MM.1S (cell line): Measurements from ENCODE around the gene COMP.

ENCODE experiments used
- CTCF ChIP-seq: fragments of 300-600 bp; sonication (generic); IDR thresholded peaks from 2 replicates; pipeline ENCODE4 v1.5.1; 2016; ENCODE audit warnings: antibody characterized with exemption, low read length, mixed read lengths
- EZH2 ChIP-seq: fragments of 300-600 bp; sonication (generic); optimal IDR thresholded peaks from 2 replicates; pipeline ENCODE3; 2017; ENCODE audit warnings: low read depth, mild to moderate bottlenecking, antibody characterized with exemption, low read length, mixed read lengths
- EZH2phosphoT487 ChIP-seq: fragments of 300-600 bp; sonication (generic); IDR thresholded peaks from 2 replicates; pipeline ENCODE4 v1.6.1; 2018; ENCODE audit warnings: antibody characterized with exemption, low read length

- no peak for TF ChIP-seq CTCF
- TF ChIP-seq EZH2phosphoT487: no peak
- no peak for TF ChIP-seq EZH2
Measured at GRCh38 chr19:18798384-18799352, 7.6 kb upstream of the COMP start.
